PFSK-1 (cell line): Measurements from ENCODE around the gene EPN3.

ENCODE experiments used
- POLR2AphosphoS5 ChIP-seq: IDR thresholded peaks from 2 replicates; pipeline ENCODE4 v1.6.1; 2012; ENCODE audit warnings: low read depth, mild to moderate bottlenecking, control low read depth, low read length, moderate library complexity
- SIN3A ChIP-seq: IDR thresholded peaks from 2 replicates; pipeline ENCODE4 v1.6.1; 2012; ENCODE audit warnings: mild to moderate bottlenecking, low read length, moderate library complexity, borderline replicate concordance; ENCODE audit not compliant: insufficient read depth
- TF ChIP-seq, protein P1 (sequence below), 2 experiments: IDR thresholded peaks; 2 replicates each; pipeline versions ENCODE4 v1.6.1 to v1.8.0; 2011 to 2012; ENCODE audit warnings: low read depth in 2 of 2, low read length in 2 of 2, control low read depth in 1 of 2, inconsistent platforms in 1 of 2, mild to moderate bottlenecking in 1 of 2, moderate library complexity in 1 of 2; ENCODE audit not compliant: insufficient read depth in 1 of 2

DNA sequence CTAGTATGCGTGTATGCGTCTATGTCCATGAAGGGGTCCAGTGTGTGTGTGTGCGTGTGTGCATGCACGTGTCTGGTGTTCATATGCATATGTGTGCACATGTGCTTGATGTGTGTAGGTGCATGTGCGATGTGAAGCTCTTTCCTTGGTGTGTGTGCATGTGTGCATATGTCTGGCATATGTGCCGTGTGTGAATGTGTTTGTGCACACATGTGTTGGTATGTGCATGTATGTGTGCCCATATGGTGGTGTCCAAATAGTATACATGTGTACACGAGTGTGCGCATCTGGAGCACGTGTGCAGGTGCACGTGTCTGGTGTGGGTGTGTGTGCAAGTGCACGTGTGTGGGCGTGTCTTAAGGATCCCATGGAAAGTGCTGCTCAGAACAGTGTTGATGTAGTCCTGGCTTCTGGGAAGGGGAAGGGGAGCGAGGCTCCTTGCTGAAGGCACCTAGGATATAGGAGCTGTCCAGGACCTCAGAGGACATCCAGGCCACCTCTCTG lies 45.0 kb downstream of the EPN3 start:
- TF ChIP-seq POLR2AphosphoS5 (no peak), SIN3A (no peak)
- TF ChIP-seq, protein P1, sequence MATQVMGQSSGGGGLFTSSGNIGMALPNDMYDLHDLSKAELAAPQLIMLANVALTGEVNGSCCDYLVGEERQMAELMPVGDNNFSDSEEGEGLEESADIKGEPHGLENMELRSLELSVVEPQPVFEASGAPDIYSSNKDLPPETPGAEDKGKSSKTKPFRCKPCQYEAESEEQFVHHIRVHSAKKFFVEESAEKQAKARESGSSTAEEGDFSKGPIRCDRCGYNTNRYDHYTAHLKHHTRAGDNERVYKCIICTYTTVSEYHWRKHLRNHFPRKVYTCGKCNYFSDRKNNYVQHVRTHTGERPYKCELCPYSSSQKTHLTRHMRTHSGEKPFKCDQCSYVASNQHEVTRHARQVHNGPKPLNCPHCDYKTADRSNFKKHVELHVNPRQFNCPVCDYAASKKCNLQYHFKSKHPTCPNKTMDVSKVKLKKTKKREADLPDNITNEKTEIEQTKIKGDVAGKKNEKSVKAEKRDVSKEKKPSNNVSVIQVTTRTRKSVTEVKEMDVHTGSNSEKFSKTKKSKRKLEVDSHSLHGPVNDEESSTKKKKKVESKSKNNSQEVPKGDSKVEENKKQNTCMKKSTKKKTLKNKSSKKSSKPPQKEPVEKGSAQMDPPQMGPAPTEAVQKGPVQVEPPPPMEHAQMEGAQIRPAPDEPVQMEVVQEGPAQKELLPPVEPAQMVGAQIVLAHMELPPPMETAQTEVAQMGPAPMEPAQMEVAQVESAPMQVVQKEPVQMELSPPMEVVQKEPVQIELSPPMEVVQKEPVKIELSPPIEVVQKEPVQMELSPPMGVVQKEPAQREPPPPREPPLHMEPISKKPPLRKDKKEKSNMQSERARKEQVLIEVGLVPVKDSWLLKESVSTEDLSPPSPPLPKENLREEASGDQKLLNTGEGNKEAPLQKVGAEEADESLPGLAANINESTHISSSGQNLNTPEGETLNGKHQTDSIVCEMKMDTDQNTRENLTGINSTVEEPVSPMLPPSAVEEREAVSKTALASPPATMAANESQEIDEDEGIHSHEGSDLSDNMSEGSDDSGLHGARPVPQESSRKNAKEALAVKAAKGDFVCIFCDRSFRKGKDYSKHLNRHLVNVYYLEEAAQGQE (IDR thresholded peaks at IDR 0.05; ENCODE audit: insufficient read depth in 1 of 2, low read depth in 2 of 2, low read length in 2 of 2): no peak
